ENCODE measurements around the gene NONO.

GRCh38 chrX:71244359-71245128 is 38.9 kb upstream of the NONO start:
- TF ChIP-seq, protein P1, sequence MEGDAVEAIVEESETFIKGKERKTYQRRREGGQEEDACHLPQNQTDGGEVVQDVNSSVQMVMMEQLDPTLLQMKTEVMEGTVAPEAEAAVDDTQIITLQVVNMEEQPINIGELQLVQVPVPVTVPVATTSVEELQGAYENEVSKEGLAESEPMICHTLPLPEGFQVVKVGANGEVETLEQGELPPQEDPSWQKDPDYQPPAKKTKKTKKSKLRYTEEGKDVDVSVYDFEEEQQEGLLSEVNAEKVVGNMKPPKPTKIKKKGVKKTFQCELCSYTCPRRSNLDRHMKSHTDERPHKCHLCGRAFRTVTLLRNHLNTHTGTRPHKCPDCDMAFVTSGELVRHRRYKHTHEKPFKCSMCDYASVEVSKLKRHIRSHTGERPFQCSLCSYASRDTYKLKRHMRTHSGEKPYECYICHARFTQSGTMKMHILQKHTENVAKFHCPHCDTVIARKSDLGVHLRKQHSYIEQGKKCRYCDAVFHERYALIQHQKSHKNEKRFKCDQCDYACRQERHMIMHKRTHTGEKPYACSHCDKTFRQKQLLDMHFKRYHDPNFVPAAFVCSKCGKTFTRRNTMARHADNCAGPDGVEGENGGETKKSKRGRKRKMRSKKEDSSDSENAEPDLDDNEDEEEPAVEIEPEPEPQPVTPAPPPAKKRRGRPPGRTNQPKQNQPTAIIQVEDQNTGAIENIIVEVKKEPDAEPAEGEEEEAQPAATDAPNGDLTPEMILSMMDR (conservative IDR thresholded peaks at IDR 0.05; ENCODE audit: low read depth, low read length): no peak
- TF ChIP-seq EZH2phosphoT487 (IDR thresholded peaks at IDR 0.05; ENCODE audit: borderline replicate concordance, low read length) (no peak), EZH2 (IDR thresholded peaks at IDR 0.05; ENCODE audit: low read length, unreplicated experiment) (no peak)

Measured in PC-3 (cell line).